Retina (tissue), 1 donor: Measurements from ENCODE around the gene TIAL1.
A peak's percentile ranks its signal among the peaks of the same experiment; 100 is the strongest.

ENCODE experiments used
- DNase-seq: peaks from one replicate; pipeline ENCODE4 v3.0.0-alpha.2; 2016

The TIAL1 gene

GRCh38 chr10:119526621-119527592, 69.9 kb downstream of the TIAL1 start:
- DNase-seq: peak; percentile 40

- no peak for DNase-seq
Observed at GRCh38 chr10:119526149-119526548, 70.6 kb downstream of the TIAL1 start.

- no peak for DNase-seq
Observed at GRCh38 chr10:119525116-119525515, 71.6 kb downstream of the TIAL1 start.

GRCh38 chr10:119524720-119525070, 72.1 kb downstream of the TIAL1 start:
- no peak for DNase-seq

- no peak for DNase-seq
Observed at GRCh38 chr10:119523895-119524719, 72.7 kb downstream of the TIAL1 start.
